GM23248 (cell line): ENCODE measurements around the gene FHL1. TPM values are rescaled to one million over a fixed set of nuclear protein-coding genes. Genes with fewer than 3 reads are reported as not detected.

Source experiments
- DNase-seq: peaks from one replicate; pipeline ENCODE4 v3.0.0-alpha.2; 2015
- H2AFZ ChIP-seq: fragments of 200-600 bp; sonication (generic); 2 replicates; pipeline ENCODE4 v1.6.1; 2016; ENCODE audit warnings: antibody characterized with exemption
- H3F3A ChIP-seq: fragments of 200-600 bp; sonication (generic); 2 replicates; pipeline ENCODE4 v1.6.1; 2016; ENCODE audit warnings: mild to moderate bottlenecking, antibody characterized with exemption, mixed run types; ENCODE audit not compliant: insufficient read depth
- H3K27ac ChIP-seq: fragments of 200-600 bp; sonication (generic); 2 replicates; pipeline ENCODE4 v1.5.1; 2016; ENCODE audit warnings: mild to moderate bottlenecking
- H3K27me3 ChIP-seq: fragments of 200-600 bp; sonication (generic); replicated peaks from 2 replicates; pipeline ENCODE4 v1.6.1; 2016; ENCODE audit warnings: mild to moderate bottlenecking; ENCODE audit not compliant: insufficient read depth
- H3K36me3 ChIP-seq: fragments of 200-600 bp; sonication (generic); 2 replicates; pipeline ENCODE4 v1.6.1; 2016; ENCODE audit warnings: low read depth, mild to moderate bottlenecking
- H3K4me1 ChIP-seq: fragments of 200-600 bp; sonication (generic); 2 replicates; pipeline ENCODE4 v1.6.1; 2016; ENCODE audit warnings: mild to moderate bottlenecking; ENCODE audit not compliant: insufficient read depth
- H3K4me2 ChIP-seq: fragments of 200-600 bp; sonication (generic); one replicate; pipeline ENCODE4 v1.6.1; 2016; ENCODE audit warnings: mild to moderate bottlenecking; ENCODE audit not compliant: unreplicated experiment
- H3K4me3 ChIP-seq: fragments of 200-600 bp; sonication (generic); 2 replicates; pipeline ENCODE4 v1.5.1; 2016; ENCODE audit warnings: mild to moderate bottlenecking
- H3K79me2 ChIP-seq: fragments of 200-600 bp; sonication (generic); 2 replicates; pipeline ENCODE4 v1.6.1; 2016; ENCODE audit warnings: mild to moderate bottlenecking; ENCODE audit not compliant: insufficient read depth
- H3K9ac ChIP-seq: fragments of 200-600 bp; sonication (generic); 2 replicates; pipeline ENCODE4 v1.6.1; 2016; ENCODE audit warnings: mild to moderate bottlenecking
- H3K9me2 ChIP-seq: fragments of 200-600 bp; sonication (generic); 2 replicates; pipeline ENCODE4 v1.6.1; 2016; ENCODE audit warnings: mixed run types, mild to moderate bottlenecking, moderate library complexity; ENCODE audit not compliant: insufficient read depth
- H3K9me3 ChIP-seq: fragments of 200-600 bp; sonication (generic); one replicate; pipeline ENCODE4 v1.6.1; 2017; ENCODE audit warnings: low read depth
- H4K20me1 ChIP-seq: fragments of 200-600 bp; sonication (generic); 2 replicates; pipeline ENCODE4 v1.6.0; 2016; ENCODE audit not compliant: insufficient read depth
- EZH2 ChIP-seq: fragments of 200-600 bp; sonication (generic); IDR thresholded peaks from 2 replicates; pipeline ENCODE4 v1.6.1; 2018; ENCODE audit warnings: antibody characterized with exemption, mild to moderate bottlenecking; ENCODE audit not compliant: insufficient read depth, poor library complexity, severe bottlenecking
- EZH2phosphoT487 ChIP-seq: fragments of 200-600 bp; sonication (generic); IDR thresholded peaks from 2 replicates; pipeline ENCODE4 v1.6.1; 2018; ENCODE audit warnings: antibody characterized with exemption, moderate library complexity, mild to moderate bottlenecking, low read depth; ENCODE audit not compliant: insufficient read depth
- WGBS, 2 experiments: methylation state at CpG; one replicate each; pipeline ENCODE4 v1.1.6; 2015 to 2017; ENCODE audit warnings: low lambda C conversion rate in 2 of 2, low coverage in 1 of 2; ENCODE audit errors: missing lambda C conversion rate in 2 of 2; 5-methylcytosine and 5-hydroxymethylcytosine counted together
- in situ Hi-C: fragments of 300-500 bp; cut with MboI; formaldehyde crosslinking; loops from 2 replicates; pipeline ENCODE4 v1.15.0; 2020
- polyA plus RNA-seq: library from polyadenylated mRNA; unstranded; fragments of >200 nt; fragmentation: Nextera tagmentation; extraction: Ambion mirVana; gene quantifications from 2 replicates; pipeline ENCODE4 v1.2.1, GENCODE V29; 2016
- total RNA-seq: library from RNA; depleted of rRNA; stranded (reverse); fragments of >200 nt; shearing (Covaris generic); gene quantifications from 2 replicates; pipeline ENCODE4 v1.2.3, GENCODE V29; 2014

The FHL1 gene
- total and polyA plus RNA-seq, 2 experiments from 2014 or later = 55.8 to 57.5 TPM

DNA sequence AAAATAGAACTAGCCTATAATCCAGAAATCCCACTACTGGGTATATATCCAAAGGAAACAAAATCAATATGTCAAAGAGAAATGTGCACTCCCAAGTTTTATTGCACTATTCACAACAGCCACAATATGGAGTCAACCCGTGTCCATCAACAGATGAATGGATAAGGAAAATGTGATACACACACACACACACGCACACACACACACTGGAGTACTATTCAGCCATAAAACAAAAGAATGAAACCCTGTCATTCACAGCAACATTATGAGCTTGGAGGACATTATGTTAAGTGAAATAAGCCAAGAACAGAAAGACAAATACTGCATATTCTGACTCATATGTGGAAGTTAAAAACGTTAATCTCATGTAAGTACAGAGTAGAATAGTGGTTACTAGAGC, 5.8 kb upstream of the FHL1 start:
- H3K4me3 ChIP-seq = no peak overlapping the region
- WGBS, 2 experiments = 83 to 90% methylated on average over 3 of the region's 3 CpGs
- no peaks in the 10 kb centered on the region for H3K79me2 ChIP-seq
- no peak overlapping the region for H3K9ac ChIP-seq
- H3K9me3 ChIP-seq = no peaks in the 10 kb centered on the region
- no peak overlapping the region for H2AFZ ChIP-seq
- H3F3A ChIP-seq = no peaks in the 10 kb centered on the region
- no peak for DNase-seq
- no peak overlapping the region for H3K27ac ChIP-seq
- no peaks in the 10 kb centered on the region for H3K4me1 ChIP-seq
- no peak for TF ChIP-seq EZH2phosphoT487
- no peak for TF ChIP-seq EZH2
- in situ Hi-C loops = no loop called here
- no peaks in the 10 kb centered on the region for H3K36me3 ChIP-seq
- H3K4me2 ChIP-seq = no peak overlapping the region
- H4K20me1 ChIP-seq = no peaks in the 10 kb centered on the region
- no peaks in the 10 kb centered on the region for H3K27me3 ChIP-seq
- no peaks in the 10 kb centered on the region for H3K9me2 ChIP-seq

DNA sequence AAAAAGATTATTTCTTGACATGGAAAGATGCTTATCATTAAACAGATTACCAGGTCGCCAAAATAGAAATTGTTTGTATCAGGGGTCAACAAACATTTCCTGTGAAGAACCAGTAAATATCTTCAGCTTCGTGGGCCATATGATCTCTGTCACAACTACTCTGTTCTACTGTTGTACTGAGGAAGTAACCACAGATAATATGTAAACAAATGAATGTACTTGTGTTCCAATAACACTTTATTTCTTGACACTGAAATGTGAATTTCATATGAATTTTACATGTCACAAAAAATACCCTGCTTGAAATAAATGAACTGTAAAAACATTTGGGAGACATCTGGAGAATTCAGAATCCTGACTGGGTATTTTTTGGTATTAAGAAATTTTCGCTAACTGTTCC, 4.7 kb upstream of the FHL1 start:
- no peak overlapping the region for H3K4me2 ChIP-seq
- DNase-seq = no peak
- WGBS, 2 experiments = 63 to 67% methylated on average over 3 of the region's 3 CpGs

DNA sequence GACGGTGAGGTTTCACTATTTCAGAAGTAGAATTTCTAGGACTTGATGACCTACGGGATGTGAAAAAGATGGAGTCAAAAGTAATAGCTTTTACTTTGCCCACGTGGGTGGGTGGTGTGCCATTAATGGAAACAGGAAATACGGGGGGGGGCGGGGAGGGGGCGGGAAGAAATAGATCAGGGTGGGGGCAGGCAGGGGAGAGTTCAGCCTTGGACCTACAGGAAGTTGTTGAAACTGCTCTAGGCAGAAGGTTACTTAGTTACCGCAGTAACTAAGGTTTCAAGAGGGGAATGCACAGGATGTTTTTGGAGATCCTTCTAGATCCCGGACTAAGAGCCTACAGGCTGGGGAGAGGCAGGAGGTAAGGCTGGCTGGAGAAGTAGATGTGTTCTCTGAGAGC, 3.6 kb upstream of the FHL1 start:
- Histone ChIP-seq H2AFZ (no peak overlapping the region), H3K4me3 (no peak overlapping the region), H3K27me3 (no peaks in the 10 kb centered on the region), H3K9me2 (no peaks in the 10 kb centered on the region), H3K4me2 (no peak overlapping the region), H3K9me3 (no peaks in the 10 kb centered on the region), H3K36me3 (no peaks in the 10 kb centered on the region), H3K27ac (no peak overlapping the region), H3K9ac (no peak overlapping the region), H4K20me1 (no peaks in the 10 kb centered on the region), H3F3A (no peaks in the 10 kb centered on the region), H3K4me1 (no peaks in the 10 kb centered on the region), H3K79me2 (no peaks in the 10 kb centered on the region)
- DNase-seq = no peak
- in situ Hi-C loops = no loop called here
- 50 to 67% methylated on average over 3 to 8 of the region's 8 CpGs for WGBS, 2 experiments
- TF ChIP-seq EZH2phosphoT487 (no peak), EZH2 (no peak)

More for the DNA sequence above, 4.7 kb upstream of the FHL1 start:
- H3K4me1 ChIP-seq = no peaks in the 10 kb centered on the region
- H3K9ac ChIP-seq = no peak overlapping the region
- no peaks in the 10 kb centered on the region for H3K9me2 ChIP-seq
- H3K4me3 ChIP-seq = no peak overlapping the region
- no peaks in the 10 kb centered on the region for H3K79me2 ChIP-seq
- no peaks in the 10 kb centered on the region for H3K9me3 ChIP-seq
- no peak overlapping the region for H3K27ac ChIP-seq
- H3F3A ChIP-seq = no peaks in the 10 kb centered on the region
- in situ Hi-C loops = no loop called here
- no peaks in the 10 kb centered on the region for H3K36me3 ChIP-seq
- no peaks in the 10 kb centered on the region for H4K20me1 ChIP-seq
- no peak overlapping the region for H2AFZ ChIP-seq
- H3K27me3 ChIP-seq = no peaks in the 10 kb centered on the region
- TF ChIP-seq EZH2phosphoT487 (no peak), EZH2 (no peak)

DNA sequence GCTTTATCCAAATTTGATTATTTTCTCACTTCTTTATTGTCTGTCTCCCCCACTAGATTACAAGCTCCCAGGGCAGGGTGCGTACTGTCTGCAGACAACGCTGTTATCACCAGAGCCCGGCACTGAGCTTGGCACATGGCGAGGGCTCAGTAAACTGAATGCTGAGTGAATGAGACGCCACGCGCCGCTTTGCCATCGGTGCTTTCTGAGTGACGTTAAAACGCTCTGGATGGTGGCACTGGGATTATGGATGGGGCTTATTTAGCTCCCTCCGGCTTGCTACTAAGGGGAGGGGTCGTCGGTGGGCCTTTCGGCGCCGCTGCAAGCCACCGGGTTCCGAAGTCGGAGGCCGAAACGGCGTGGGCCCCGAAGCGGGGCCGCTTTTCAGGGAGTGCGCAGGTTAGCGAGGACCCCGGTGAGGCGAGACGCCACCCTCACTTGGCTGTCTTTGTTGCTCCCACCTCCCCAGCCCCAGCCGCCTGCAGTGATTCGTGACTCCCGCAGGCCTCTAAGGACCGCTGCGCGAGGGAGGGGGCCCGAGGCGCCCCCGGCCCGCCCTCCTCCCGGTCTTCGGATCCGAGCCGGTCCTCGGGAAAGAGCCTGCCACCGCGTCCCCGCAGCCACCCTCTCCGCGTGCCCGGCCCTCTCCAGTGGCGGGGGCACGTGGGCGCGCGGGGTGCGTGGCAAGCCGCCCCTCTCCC, 569 bp upstream of the FHL1 start:
- peak overlapping the region; percentile 64 for H3K9ac ChIP-seq
- TF ChIP-seq EZH2phosphoT487 = no peak
- TF ChIP-seq EZH2 = no peak
- DNase-seq = peak; percentile 25
- peak overlapping the region; percentile 81 for H2AFZ ChIP-seq
- no peaks in the 10 kb centered on the region for H3K79me2 ChIP-seq
- no peaks in the 10 kb centered on the region for H3K9me3 ChIP-seq
- no peaks in the 10 kb centered on the region for H4K20me1 ChIP-seq
- H3K4me1 ChIP-seq = no peaks in the 10 kb centered on the region
- H3K4me3 ChIP-seq = peak overlapping the region; percentile 68
- H3K9me2 ChIP-seq = no peaks in the 10 kb centered on the region
- no peaks in the 10 kb centered on the region for H3K27me3 ChIP-seq
- H3F3A ChIP-seq = no peaks in the 10 kb centered on the region
- in situ Hi-C loops = no loop called here
- peak overlapping the region; percentile 53 for H3K4me2 ChIP-seq
- H3K36me3 ChIP-seq = no peaks in the 10 kb centered on the region
- H3K27ac ChIP-seq = no peak overlapping the region
- 2 to 5% methylated on average over 15 to 39 of the region's 59 CpGs for WGBS, 2 experiments
